Left lung (tissue), 10 donors: ENCODE results near the gene ATP2A1. TPM values are rescaled to one million over a fixed set of nuclear protein-coding genes. Genes with fewer than 3 reads are reported as not detected.
"Not testable (repeated sequence)": the region's sequence is repeated elsewhere in the genome, so short reads cannot be mapped to it uniquely, and the experiment has no call there.

Source experiments
- ATAC-seq: fragments of 200-7000 bp; cut with Tn5 transposase; one replicate; pipeline ENCODE4 v1.9.1; 2020; ENCODE audit warnings: moderate library complexity
- DNase-seq, 4 donors: peaks; one replicate each; pipeline ENCODE4 v3.0.0-alpha.2; 2013 to 2020
- H3K27ac ChIP-seq, 2 donors: fragments of 200-600 bp; sonication (generic) in 1 of 2; one replicate each; pipeline versions ENCODE4 v1.5.0 to v1.8.0; 2020 to 2021
- H3K27me3 ChIP-seq, 2 donors: fragments of 200-600 bp; sonication (generic) in 1 of 2; one replicate each; pipeline versions ENCODE4 v1.5.0 to v1.8.0; 2020 to 2021
- H3K36me3 ChIP-seq, 2 donors: fragments of 200-600 bp; sonication (generic) in 1 of 2; one replicate each; pipeline versions ENCODE4 v1.5.0 to v1.8.0; 2020 to 2021
- H3K4me1 ChIP-seq, 2 donors: fragments of 200-600 bp; one replicate each; pipeline ENCODE4 v1.8.0; 2021
- H3K4me3 ChIP-seq, 2 donors: fragments of 200-600 bp; sonication (generic) in 1 of 2; one replicate each; pipeline versions ENCODE4 v1.5.0 to v1.8.0; 2020 to 2021; ENCODE audit warnings: mild to moderate bottlenecking in 1 of 2
- H3K9me3 ChIP-seq, 2 donors: fragments of 200-600 bp; sonication (generic) in 1 of 2; one replicate each; pipeline versions ENCODE4 v1.5.0 to v1.8.0; 2020 to 2021
- CTCF ChIP-seq, 2 donors: fragments of 200-600 bp; sonication (generic) in 1 of 2; IDR thresholded peaks; one replicate each; pipeline versions ENCODE4 v1.5.0 to v1.8.0; 2021; ENCODE audit warnings: antibody characterized with exemption in 2 of 2
- intact Hi-C, 2 donors: fragments of 100-400 bp; cut with DNase I; formaldehyde crosslinking; loops; one replicate each; pipeline versions ENCODE4 v1.11.2 to v1.14.2; 2022
- polyA plus RNA-seq, 6 donors: library from polyadenylated mRNA; unstranded; fragments of 120-200 nt; gene quantifications; one replicate each; pipeline ENCODE4 v1.2.1, GENCODE V29; 2013; ENCODE audit not compliant: insufficient read length in 6 of 6
- total RNA-seq, 2 donors: library from RNA; stranded (reverse); fragmentation: NEBNext Ultra II Directional; extraction: Animal tissue kit (Norgen Biotek cat#: 25700); gene quantifications; one replicate each; pipeline ENCODE4 v1.2.1, GENCODE V29; 2021
- donor health status: DM: no; HTN: yes; CAD: no.
- donor health status: DM: no; HTN: no; CAD: no.

ATP2A1 gene
- total and polyA plus RNA-seq, 8 donors: 0.38 to 3.1 (median 2.5) TPM

- TF ChIP-seq CTCF (IDR thresholded peaks at IDR 0.05): no peak
- ATAC-seq (peak; percentile 0), DNase-seq (no peak)
- Histone ChIP-seq H3K27me3 (no peaks in the 10 kb centered on the region), H3K4me1 (peaks cover 0 to 11% of the 10 kb centered on the region in 2 donors), H3K4me3 (peak overlapping the region; percentile 75 to 76), H3K36me3 (peaks cover 0 to 24% of the 10 kb centered on the region in 2 donors), H3K27ac (peak overlapping the region in 1 of 2 donors; percentile 99), H3K9me3 (no peaks in the 10 kb centered on the region)
- intact Hi-C loops: no loop called here
These were observed 45.5 kb downstream of the ATP2A1 start for GRCh38 chr16:28923652-28924398.

GRCh38 chr16:28924399-28924761, 46.1 kb downstream of the ATP2A1 start:
- H3K27me3 ChIP-seq: no peaks in the 10 kb centered on the region
- H3K36me3 ChIP-seq: peaks cover 0 to 19% of the 10 kb centered on the region in 2 donors
- ATAC-seq (peak; percentile 0), DNase-seq (no peak)
- peaks cover 0 to 11% of the 10 kb centered on the region in 2 donors for H3K4me1 ChIP-seq
- no peaks in the 10 kb centered on the region for H3K9me3 ChIP-seq
- H3K27ac ChIP-seq: peak overlapping the region; percentile 99
- intact Hi-C loops: no loop called here
- peak overlapping the region; percentile 75 to 76 for H3K4me3 ChIP-seq
- TF ChIP-seq CTCF (IDR thresholded peaks at IDR 0.05): peak; percentile 13 to 17

GRCh38 chr16:28924762-28925385, 46.6 kb downstream of the ATP2A1 start, which contains the start of gene RABEP2:
Gene RABEP2, minus strand, starts transcription at chr16:28925238. Its CDS starts 75 bp downstream, at chr16:28925163.
- peak within 1 kb of the TSS; percentile 99 for H3K27ac ChIP-seq
- peak; percentile 92 for ATAC-seq
- H3K36me3 ChIP-seq: peaks cover 0 to 14% of the 10 kb centered on the region in 2 donors
- no peak for TF ChIP-seq CTCF (IDR thresholded peaks at IDR 0.05)
- peaks cover 0 to 11% of the 10 kb centered on the region in 2 donors for H3K4me1 ChIP-seq
- peak within 1 kb of the TSS; percentile 75 to 76 for H3K4me3 ChIP-seq
- intact Hi-C loops: no loop called here
- no peaks in the 10 kb centered on the region for H3K9me3 ChIP-seq
- H3K27me3 ChIP-seq: no peaks in the 10 kb centered on the region
- peak; percentile 89 to 98 (median 94) for DNase-seq

GRCh38 chr16:28925386-28926228, 47.3 kb downstream of the ATP2A1 start:
- H3K4me3 ChIP-seq: peak overlapping the region; percentile 75 to 76
- H3K4me1 ChIP-seq: peaks cover 0 to 11% of the 10 kb centered on the region in 2 donors
- H3K9me3 ChIP-seq: no peaks in the 10 kb centered on the region
- intact Hi-C loops: no loop called here
- TF ChIP-seq CTCF (IDR thresholded peaks at IDR 0.05): no peak
- no peaks in the 10 kb centered on the region for H3K27me3 ChIP-seq
- ATAC-seq: peak; percentile 62
- H3K36me3 ChIP-seq: peaks cover 0 to 7% of the 10 kb centered on the region in 2 donors
- H3K27ac ChIP-seq: peak overlapping the region; percentile 99
- peak in 3 of 4 donors; percentile 77 to 84 (median 84) for DNase-seq

GRCh38 chr16:28926284-28926683, 48.0 kb downstream of the ATP2A1 start:
- H3K27me3 ChIP-seq, intact Hi-C loops, H3K9me3 ChIP-seq, H3K36me3 ChIP-seq, ATAC-seq, DNase-seq: not testable (repeated sequence)
- H3K4me3 ChIP-seq: peak overlapping the region; percentile 75 to 76
- H3K4me1 ChIP-seq: peaks cover 0 to 11% of the 10 kb centered on the region in 2 donors
- peak overlapping the region; percentile 99 for H3K27ac ChIP-seq
